Calu3 (cell line): ENCODE measurements around the gene GRIN3A. TPM values are rescaled to one million over a fixed set of nuclear protein-coding genes. Genes with fewer than 3 reads are reported as not detected.

Source experiments
- BruUV-seq: library from RNA; stranded (reverse); fragments of 400-500 nt; replicated peaks from 2 replicates; lab custom pipeline; 2021; lab: Mats Ljungman, UMichigan
- CTCF ChIA-PET: fragments of 300-600 bp; sonication (Branson Sonifier 250); formaldehyde crosslinking; loops from one replicate; lab custom pipeline; 2022; ENCODE audit warnings: antibody characterized with exemption; lab: Charles Lee
- DNase-seq: peaks from one replicate; pipeline ENCODE4 v3.0.0; 2022
- H3K27ac Mint-ChIP-seq: one replicate; pipeline ENCODE4 v1.8.0; 2022; ENCODE audit warnings: mixed read lengths; ENCODE audit not compliant: unreplicated experiment
- H3K27me3 Mint-ChIP-seq: one replicate; pipeline ENCODE4 v1.8.0; 2022; ENCODE audit warnings: mixed read lengths; ENCODE audit not compliant: unreplicated experiment
- H3K36me3 Mint-ChIP-seq: one replicate; pipeline ENCODE4 v1.8.0; 2022; ENCODE audit warnings: mild to moderate bottlenecking, moderate library complexity, mixed read lengths; ENCODE audit not compliant: insufficient read depth, unreplicated experiment
- H3K4me1 Mint-ChIP-seq: one replicate; pipeline ENCODE4 v1.8.0; 2022; ENCODE audit warnings: mild to moderate bottlenecking, low read depth, mixed read lengths; ENCODE audit not compliant: unreplicated experiment
- H3K4me3 Mint-ChIP-seq: one replicate; pipeline ENCODE4 v1.8.0; 2022; ENCODE audit warnings: mild to moderate bottlenecking, low read depth, moderate library complexity, mixed read lengths; ENCODE audit not compliant: unreplicated experiment
- H3K9me3 Mint-ChIP-seq: one replicate; pipeline ENCODE4 v1.8.0; 2022; ENCODE audit warnings: low read depth, mixed read lengths; ENCODE audit not compliant: unreplicated experiment
- intact Hi-C: fragments of 100-400 bp; cut with micrococcal nuclease; formaldehyde crosslinking; loops from one replicate; pipeline ENCODE4 v1.10.0; 2022; ENCODE audit not compliant: unreplicated experiment
- total RNA-seq: library from RNA; stranded (reverse); gene quantifications from 2 replicates; pipeline ENCODE4 v1.2.3, GENCODE V29; 2022
- TF ChIP-seq, protein P1 (sequence below): fragments of 200-600 bp; IDR thresholded peaks from one replicate; pipeline ENCODE4 v1.8.0; 2022; ENCODE audit warnings: antibody characterized with exemption; ENCODE audit not compliant: unreplicated experiment

The GRIN3A gene
- total RNA-seq, 1 experiment from 2014 or later: not detected

GRCh38 chr9:101578378-101578777 is 160.1 kb downstream of the GRIN3A start:
- Mint-ChIP-seq H3K4me1 (no peaks in the 10 kb centered on the region), H3K9me3 (no peaks in the 10 kb centered on the region), H3K27me3 (no peaks in the 10 kb centered on the region), H3K36me3 (no peaks in the 10 kb centered on the region), H3K27ac (no peak overlapping the region), H3K4me3 (no peak overlapping the region)
- BruUV-seq: no TSS peak
- intact Hi-C loops: no loop called here
- TF ChIP-seq, protein P1, sequence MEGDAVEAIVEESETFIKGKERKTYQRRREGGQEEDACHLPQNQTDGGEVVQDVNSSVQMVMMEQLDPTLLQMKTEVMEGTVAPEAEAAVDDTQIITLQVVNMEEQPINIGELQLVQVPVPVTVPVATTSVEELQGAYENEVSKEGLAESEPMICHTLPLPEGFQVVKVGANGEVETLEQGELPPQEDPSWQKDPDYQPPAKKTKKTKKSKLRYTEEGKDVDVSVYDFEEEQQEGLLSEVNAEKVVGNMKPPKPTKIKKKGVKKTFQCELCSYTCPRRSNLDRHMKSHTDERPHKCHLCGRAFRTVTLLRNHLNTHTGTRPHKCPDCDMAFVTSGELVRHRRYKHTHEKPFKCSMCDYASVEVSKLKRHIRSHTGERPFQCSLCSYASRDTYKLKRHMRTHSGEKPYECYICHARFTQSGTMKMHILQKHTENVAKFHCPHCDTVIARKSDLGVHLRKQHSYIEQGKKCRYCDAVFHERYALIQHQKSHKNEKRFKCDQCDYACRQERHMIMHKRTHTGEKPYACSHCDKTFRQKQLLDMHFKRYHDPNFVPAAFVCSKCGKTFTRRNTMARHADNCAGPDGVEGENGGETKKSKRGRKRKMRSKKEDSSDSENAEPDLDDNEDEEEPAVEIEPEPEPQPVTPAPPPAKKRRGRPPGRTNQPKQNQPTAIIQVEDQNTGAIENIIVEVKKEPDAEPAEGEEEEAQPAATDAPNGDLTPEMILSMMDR: no peak
- CTCF ChIA-PET: no interaction called here
- DNase-seq: no peak

DNA sequence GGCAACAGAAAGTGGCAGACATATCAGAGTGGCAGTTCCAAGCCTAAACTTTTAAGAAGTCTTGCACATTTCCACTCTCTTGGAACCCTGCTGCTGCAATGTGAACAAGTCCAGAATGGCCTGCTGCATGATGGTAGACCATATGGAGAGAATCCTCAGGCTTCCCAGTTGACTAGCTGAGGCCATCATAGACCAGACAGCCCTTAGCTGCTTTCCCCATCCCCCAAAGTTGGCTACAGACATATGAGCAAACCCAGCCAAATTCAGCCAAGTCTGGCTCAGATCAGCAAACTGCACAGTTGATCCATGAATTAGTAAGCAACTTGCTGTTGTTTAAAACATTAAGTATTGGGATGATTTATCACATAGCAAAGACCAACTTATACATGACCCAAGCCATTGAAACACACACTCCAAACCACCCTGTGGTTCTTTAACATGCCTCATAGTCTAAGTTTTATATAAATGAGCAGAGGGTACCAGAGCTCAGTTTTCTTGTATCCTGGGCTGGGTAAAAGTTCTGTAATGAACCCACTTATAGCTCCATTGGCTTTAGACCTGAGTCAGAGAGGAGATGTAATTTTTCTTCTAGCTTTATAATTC is 163.6 kb downstream of the GRIN3A start:
- Mint-ChIP-seq H3K27me3 (no peaks in the 10 kb centered on the region), H3K9me3 (no peaks in the 10 kb centered on the region), H3K27ac (no peak overlapping the region), H3K4me1 (no peaks in the 10 kb centered on the region), H3K36me3 (no peaks in the 10 kb centered on the region), H3K4me3 (no peak overlapping the region)
- no TSS peak for BruUV-seq
- TF ChIP-seq, protein P1: no peak
- DNase-seq: no peak
- intact Hi-C loops: no loop called here
- CTCF ChIA-PET: no interaction called here

DNA sequence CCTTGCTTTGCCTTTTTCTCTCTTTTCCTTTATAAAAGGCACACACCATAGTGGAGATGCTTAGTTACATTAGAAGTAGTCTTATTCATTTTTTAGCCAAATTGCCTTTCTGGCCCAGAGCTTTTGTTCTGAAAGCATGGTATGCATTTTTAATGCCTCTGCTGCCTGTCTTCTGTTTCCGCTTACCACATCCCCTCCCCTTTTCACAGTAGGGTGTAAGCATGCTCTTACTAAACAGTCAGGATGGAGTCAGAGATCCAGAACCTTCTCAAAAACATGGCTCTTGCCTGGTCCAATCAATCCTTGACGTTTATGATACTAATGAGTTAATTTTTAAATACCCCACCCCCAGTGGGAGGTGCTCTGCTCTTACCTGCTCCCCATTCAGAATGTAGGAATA is 166.1 kb downstream of the GRIN3A start:
- CTCF ChIA-PET: no interaction called here
- no peak overlapping the region for H3K4me3 Mint-ChIP-seq

DNA sequence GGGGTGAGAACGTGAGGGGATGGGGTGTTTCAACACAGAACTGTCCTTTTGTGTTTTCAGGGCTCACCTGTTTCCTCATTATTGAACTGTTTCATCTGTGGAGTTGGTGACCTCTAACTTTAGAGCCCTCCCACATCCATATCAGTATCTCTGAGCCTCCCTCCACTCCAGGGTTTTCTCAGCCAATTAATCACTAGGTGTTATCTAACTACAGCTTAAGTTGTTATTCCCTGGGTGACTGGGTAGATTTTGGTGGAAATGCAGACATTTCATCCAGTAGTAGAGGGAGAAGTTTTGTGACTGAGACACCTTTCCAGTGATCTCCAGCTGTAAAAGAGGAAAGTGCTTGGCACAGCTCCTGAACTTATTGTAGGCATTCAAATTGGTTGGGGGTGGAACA is 167.3 kb downstream of the GRIN3A start:
- no peaks in the 10 kb centered on the region for H3K4me1 Mint-ChIP-seq
- no peak for DNase-seq
- no peaks in the 10 kb centered on the region for H3K36me3 Mint-ChIP-seq
- no TSS peak for BruUV-seq
- H3K27ac Mint-ChIP-seq: no peak overlapping the region
- intact Hi-C loops: no loop called here
- TF ChIP-seq, protein P1: no peak
- H3K27me3 Mint-ChIP-seq: no peaks in the 10 kb centered on the region
- H3K4me3 Mint-ChIP-seq: no peak overlapping the region
- H3K9me3 Mint-ChIP-seq: no peaks in the 10 kb centered on the region
- CTCF ChIA-PET: no interaction called here

More for the DNA sequence above, 166.1 kb downstream of the GRIN3A start:
- TF ChIP-seq, protein P1: no peak
- Mint-ChIP-seq H3K36me3 (no peaks in the 10 kb centered on the region), H3K9me3 (no peaks in the 10 kb centered on the region), H3K27me3 (no peaks in the 10 kb centered on the region), H3K4me1 (no peaks in the 10 kb centered on the region), H3K27ac (no peak overlapping the region)
- no TSS peak for BruUV-seq
- intact Hi-C loops: no loop called here
- DNase-seq: no peak
